NCI-H460 (cell line): ENCODE data around the gene KRTAP15-1. TPM values are rescaled to one million over a fixed set of nuclear protein-coding genes. Genes with fewer than 3 reads are reported as not detected.

Source experiments
- DNase-seq: peaks from one replicate; pipeline ENCODE4 v3.0.0-alpha.2; 2016; ENCODE audit warnings: low read depth; ENCODE audit errors: extremely low read depth
- total RNA-seq: library from RNA; depleted of rRNA; stranded (reverse); fragments of >200 nt; shearing (Covaris generic); gene quantifications from 2 replicates; pipeline ENCODE4 v1.2.3, GENCODE V29; 2014; rRNA removed

Gene KRTAP15-1
- total RNA-seq, 1 experiment from 2014 or later, result not detected

- no peak for DNase-seq
Measured at GRCh38 chr21:30486180-30486579, 46.1 kb downstream of the KRTAP15-1 start.

- DNase-seq, result no peak
Measured at GRCh38 chr21:30487336-30487735, 47.3 kb downstream of the KRTAP15-1 start, which contains the start of gene KRTAP19-2. Gene KRTAP19-2, minus strand, starts transcription at chr21:30487436. Its CDS starts 88 bp downstream, at chr21:30487348.

Other genes starting within 250 kb of the KRTAP15-1 start
- not detected in 2 replicates for gene CLDN8, start 224.2 kb upstream of the KRTAP15-1 start, total RNA-seq
- gene KRTAP24-1, start 157.3 kb upstream of the KRTAP15-1 start, total RNA-seq, result not detected in 2 replicates
- gene KRTAP25-1, start 150.8 kb upstream of the KRTAP15-1 start, total RNA-seq, result not detected in 2 replicates
- gene KRTAP26-1, start 120.0 kb upstream of the KRTAP15-1 start, total RNA-seq, result not detected in 2 replicates
- gene KRTAP27-1, start 102.6 kb upstream of the KRTAP15-1 start, total RNA-seq, result not detected in 2 replicates
- gene KRTAP23-1, start 91.7 kb upstream of the KRTAP15-1 start, total RNA-seq, result not detected in 2 replicates
- not detected in 2 replicates for gene KRTAP13-2, start 68.0 kb upstream of the KRTAP15-1 start, total RNA-seq
- gene KRTAP13-1, start 44.2 kb upstream of the KRTAP15-1 start, total RNA-seq, result not detected in 2 replicates
- gene KRTAP13-3, start 14.3 kb upstream of the KRTAP15-1 start, total RNA-seq, result not detected in 2 replicates
- gene KRTAP13-4, start 10.1 kb upstream of the KRTAP15-1 start, total RNA-seq, result not detected in 2 replicates
- not detected in 2 replicates for gene KRTAP19-1, start 40.1 kb downstream of the KRTAP15-1 start, total RNA-seq
- gene KRTAP19-2, start 47.2 kb downstream of the KRTAP15-1 start, total RNA-seq, result not detected in 2 replicates
- not detected in 2 replicates for gene KRTAP19-3, start 51.7 kb downstream of the KRTAP15-1 start, total RNA-seq
- gene KRTAP19-4, start 56.9 kb downstream of the KRTAP15-1 start, total RNA-seq, result not detected in 2 replicates
- not detected in 2 replicates for gene KRTAP19-5, start 61.9 kb downstream of the KRTAP15-1 start, total RNA-seq
- not detected in 2 replicates for gene KRTAP19-6, start 101.6 kb downstream of the KRTAP15-1 start, total RNA-seq
- not detected in 2 replicates for gene KRTAP19-7, start 121.0 kb downstream of the KRTAP15-1 start, total RNA-seq
- gene KRTAP22-2, start 150.1 kb downstream of the KRTAP15-1 start, total RNA-seq, result not detected in 2 replicates
- gene KRTAP6-3, start 152.2 kb downstream of the KRTAP15-1 start, total RNA-seq, result not detected in 2 replicates
- gene KRTAP6-2, start 158.6 kb downstream of the KRTAP15-1 start, total RNA-seq, result not detected in 2 replicates
- gene KRTAP22-1, start 160.8 kb downstream of the KRTAP15-1 start, total RNA-seq, result not detected in 2 replicates
- not detected in 2 replicates for gene KRTAP6-1, start 173.7 kb downstream of the KRTAP15-1 start, total RNA-seq
- gene KRTAP20-1, start 176.2 kb downstream of the KRTAP15-1 start, total RNA-seq, result not detected in 2 replicates
- gene KRTAP20-4, start 180.4 kb downstream of the KRTAP15-1 start, total RNA-seq, result not detected in 2 replicates
- gene KRTAP20-2, start 194.9 kb downstream of the KRTAP15-1 start, total RNA-seq, result not detected in 2 replicates
- not detected in 2 replicates for gene KRTAP20-3, start 202.6 kb downstream of the KRTAP15-1 start, total RNA-seq